ENCODE measurements around the gene ELL2.

Gene ELL2

GRCh38 chr5:95954716-95955115, 6.9 kb downstream of the ELL2 start:
- no peak for DNase-seq

- no peak for DNase-seq
These were observed 8.5 kb downstream of the ELL2 start for GRCh38 chr5:95953021-95953702.

- no peak for DNase-seq
These were observed 9.7 kb downstream of the ELL2 start for GRCh38 chr5:95951916-95952315.

GRCh38 chr5:95949810-95950209, 11.8 kb downstream of the ELL2 start:
- no peak for DNase-seq

- DNase-seq, result no peak
These were observed 13.0 kb downstream of the ELL2 start for GRCh38 chr5:95948631-95949030.

- no peak for DNase-seq
These were observed 15.2 kb downstream of the ELL2 start for GRCh38 chr5:95946451-95946850.

- DNase-seq, result no peak
These were observed 18.7 kb downstream of the ELL2 start for GRCh38 chr5:95942968-95943367.

- no peak for DNase-seq
These were observed 19.2 kb downstream of the ELL2 start for GRCh38 chr5:95942414-95942813.

GRCh38 chr5:95941756-95942155, 19.9 kb downstream of the ELL2 start:
- DNase-seq, result no peak

- DNase-seq, result no peak
These were observed 20.6 kb downstream of the ELL2 start for GRCh38 chr5:95940758-95941682.

GRCh38 chr5:95939465-95939864, 22.2 kb downstream of the ELL2 start:
- no peak for DNase-seq

- no peak for DNase-seq
These were observed 22.9 kb downstream of the ELL2 start for GRCh38 chr5:95938766-95939165.

GRCh38 chr5:95938347-95938746, 23.3 kb downstream of the ELL2 start:
- DNase-seq, result no peak

GRCh38 chr5:95937607-95938152, 24.0 kb downstream of the ELL2 start:
- DNase-seq, result no peak

GRCh38 chr5:95936812-95937397, 24.7 kb downstream of the ELL2 start:
- no peak for DNase-seq

GRCh38 chr5:95935553-95936100, 26.0 kb downstream of the ELL2 start:
- no peak for DNase-seq

GRCh38 chr5:95934207-95934804, 27.3 kb downstream of the ELL2 start:
- DNase-seq, result no peak

- no peak for DNase-seq
These were observed 28.7 kb downstream of the ELL2 start for GRCh38 chr5:95932941-95933340.

GRCh38 chr5:95931079-95931833, 30.4 kb downstream of the ELL2 start:
- DNase-seq, result no peak

GRCh38 chr5:95930141-95930930, 31.3 kb downstream of the ELL2 start:
- no peak for DNase-seq

- DNase-seq, result no peak
These were observed 32.9 kb downstream of the ELL2 start for GRCh38 chr5:95928724-95929253.

All from CD4-positive, alpha-beta T cell treated with Interferon alpha-2 for 1 hour (primary cell).